Muscle of arm (tissue), 12 donors: Measurements from ENCODE around the gene AURKAIP1. TPM values are rescaled to one million over a fixed set of nuclear protein-coding genes. Genes with fewer than 3 reads are reported as not detected.

Experiments
- DNase-seq: peaks from one replicate; pipeline ENCODE4 v3.0.0-alpha.2; 2013
- polyA plus RNA-seq, 12 donors: library from polyadenylated mRNA; unstranded; fragments of 120-200 nt; gene quantifications; one replicate each; pipeline ENCODE4 v1.2.1, GENCODE V29; 2013; ENCODE audit not compliant: insufficient read length in 12 of 12

The AURKAIP1 gene
- polyA plus RNA-seq, 12 donors = 42.4 to 71.8 (median 52.7) TPM; not detected in 1

DNA sequence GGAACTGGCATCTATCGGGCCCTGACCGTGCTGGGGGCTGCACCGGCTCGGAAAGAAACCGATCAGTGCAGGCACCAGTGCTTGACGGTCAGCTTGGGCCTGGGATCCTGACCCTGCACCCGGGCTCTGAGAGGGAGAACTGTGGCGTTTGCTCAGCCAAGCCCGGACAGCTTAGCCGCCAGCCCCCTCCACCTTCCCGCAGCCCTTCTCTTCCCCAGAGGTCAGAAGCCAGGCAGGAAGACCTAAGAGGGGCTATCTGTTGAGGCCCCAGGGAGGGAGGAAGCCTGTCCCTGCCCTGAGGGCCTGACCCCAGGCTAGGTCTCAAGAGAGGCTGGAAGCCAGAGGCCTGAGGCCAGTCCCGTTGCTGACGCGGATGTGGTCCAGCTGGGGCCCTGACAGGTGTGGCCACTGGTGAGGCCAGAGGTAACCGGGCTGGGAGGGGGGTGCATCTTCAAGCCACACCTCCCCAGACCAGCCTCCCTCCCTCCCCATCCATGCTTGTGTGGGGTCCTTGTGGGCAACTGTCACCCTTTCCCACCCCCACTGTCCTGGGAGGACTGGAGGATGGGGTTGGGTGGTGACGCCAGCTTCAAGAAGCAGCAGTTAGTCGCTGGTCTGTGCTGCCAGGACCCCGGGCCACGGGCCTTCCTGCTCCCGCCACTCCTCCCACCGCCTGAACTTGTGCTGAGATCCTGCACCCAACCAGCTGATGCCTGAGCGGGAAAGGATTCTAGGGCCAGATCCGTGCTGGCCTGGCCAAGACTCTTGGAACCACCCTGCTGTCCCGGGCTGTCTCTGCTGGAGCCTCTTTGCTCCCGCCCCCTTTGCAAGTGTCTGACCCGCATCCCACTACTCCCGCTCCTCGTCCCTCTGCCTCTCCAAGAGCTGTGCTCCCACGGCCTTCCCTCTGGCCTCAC, 23.2 kb downstream of the AURKAIP1 start:
- peak; percentile 69 for DNase-seq

GRCh38 chr1:1349256-1350012, 25.6 kb downstream of the AURKAIP1 start, which contains the start of gene DVL1:
Gene DVL1, minus strand, starts transcription at chr1:1349418. Its CDS starts 353 bp downstream, at chr1:1349065.
- peak; percentile 61 for DNase-seq

DNA sequence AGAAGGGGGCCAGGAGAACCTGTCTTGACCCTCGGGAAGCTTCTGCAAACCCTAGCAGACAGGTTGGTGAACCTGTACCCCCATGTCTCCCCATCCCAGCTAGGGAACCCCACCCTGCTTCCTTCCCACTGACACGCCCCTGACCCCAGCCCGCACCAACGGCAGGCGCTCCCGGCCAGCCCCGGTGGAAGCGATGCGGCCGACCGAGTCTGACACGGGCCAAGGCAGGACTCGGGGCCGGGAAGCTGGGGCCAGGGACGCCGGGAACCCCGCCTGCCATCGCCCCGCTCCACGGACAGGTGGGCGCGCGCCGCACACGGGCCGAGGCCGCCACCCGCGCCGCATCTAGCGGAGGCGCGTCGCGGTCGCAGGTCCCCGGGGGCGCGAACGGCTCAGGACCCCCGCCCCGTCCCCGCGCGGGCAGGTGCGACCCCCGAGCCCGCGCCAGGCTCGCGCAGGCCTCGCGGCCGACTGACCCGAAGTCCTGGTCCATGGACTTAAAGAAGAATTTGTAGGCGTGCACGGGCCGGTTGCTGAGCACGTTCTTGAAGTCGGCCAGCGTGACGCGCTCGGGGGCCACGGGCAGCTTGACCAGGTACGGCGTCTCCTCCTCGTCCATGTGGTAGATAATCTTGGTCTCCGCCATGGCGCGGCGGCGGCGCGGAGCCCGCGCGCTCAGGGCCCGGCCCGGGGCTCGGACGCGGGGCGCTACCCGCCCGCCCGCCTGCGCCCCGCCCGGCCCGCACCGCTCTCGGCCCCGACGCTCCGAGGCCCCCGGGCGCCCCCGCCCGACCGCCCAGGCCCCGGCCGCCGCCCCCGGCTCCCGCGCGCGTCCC, 26.4 kb downstream of the AURKAIP1 start:
- no peak for DNase-seq

GRCh38 chr1:1347663-1348419, 27.2 kb downstream of the AURKAIP1 start:
- no peak for DNase-seq

- no peak for DNase-seq
Observed at GRCh38 chr1:1347026-1347595, 27.9 kb downstream of the AURKAIP1 start.

DNA sequence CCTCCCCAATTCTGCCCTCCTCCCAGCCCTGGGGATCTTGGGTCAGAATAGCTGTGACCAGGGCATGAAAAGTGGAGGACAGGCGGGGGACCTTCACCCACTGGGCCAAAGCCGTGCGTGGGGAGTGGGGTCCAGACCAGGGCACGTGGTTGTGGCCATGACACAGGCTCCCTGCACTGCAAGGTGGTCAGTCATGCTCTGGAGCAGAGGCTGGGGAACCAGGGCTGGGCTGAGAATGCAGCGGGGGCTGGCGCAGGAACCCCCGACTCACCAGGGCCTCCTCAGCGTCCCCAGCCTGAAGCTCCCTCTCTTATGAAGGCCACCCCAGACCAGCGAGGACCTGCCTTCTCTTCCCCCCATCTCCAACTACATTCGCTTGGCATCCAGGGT, 28.5 kb downstream of the AURKAIP1 start:
- DNase-seq = no peak

GRCh38 chr1:1345860-1346500, 29.0 kb downstream of the AURKAIP1 start:
- DNase-seq = no peak

DNA sequence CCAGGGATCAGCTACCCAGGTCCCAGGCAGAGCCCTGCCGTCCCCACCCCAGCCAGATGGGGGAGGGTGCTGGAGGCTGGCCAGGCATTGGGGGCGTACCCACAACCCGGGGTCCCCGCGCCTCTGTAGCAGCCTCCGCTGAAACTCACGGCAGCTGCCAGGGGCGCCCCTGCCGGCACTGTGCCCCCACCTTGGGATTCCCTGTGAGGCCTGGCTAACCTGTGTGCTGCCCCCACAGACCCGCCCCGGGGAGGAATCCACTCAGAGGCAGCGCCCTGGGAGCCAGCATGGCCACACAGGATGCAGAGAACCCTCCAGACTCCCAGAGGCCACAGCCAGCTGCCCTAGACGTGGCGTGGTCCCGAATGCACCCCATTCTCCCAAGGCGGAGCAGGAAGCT, 29.6 kb downstream of the AURKAIP1 start:
- DNase-seq = no peak

DNA sequence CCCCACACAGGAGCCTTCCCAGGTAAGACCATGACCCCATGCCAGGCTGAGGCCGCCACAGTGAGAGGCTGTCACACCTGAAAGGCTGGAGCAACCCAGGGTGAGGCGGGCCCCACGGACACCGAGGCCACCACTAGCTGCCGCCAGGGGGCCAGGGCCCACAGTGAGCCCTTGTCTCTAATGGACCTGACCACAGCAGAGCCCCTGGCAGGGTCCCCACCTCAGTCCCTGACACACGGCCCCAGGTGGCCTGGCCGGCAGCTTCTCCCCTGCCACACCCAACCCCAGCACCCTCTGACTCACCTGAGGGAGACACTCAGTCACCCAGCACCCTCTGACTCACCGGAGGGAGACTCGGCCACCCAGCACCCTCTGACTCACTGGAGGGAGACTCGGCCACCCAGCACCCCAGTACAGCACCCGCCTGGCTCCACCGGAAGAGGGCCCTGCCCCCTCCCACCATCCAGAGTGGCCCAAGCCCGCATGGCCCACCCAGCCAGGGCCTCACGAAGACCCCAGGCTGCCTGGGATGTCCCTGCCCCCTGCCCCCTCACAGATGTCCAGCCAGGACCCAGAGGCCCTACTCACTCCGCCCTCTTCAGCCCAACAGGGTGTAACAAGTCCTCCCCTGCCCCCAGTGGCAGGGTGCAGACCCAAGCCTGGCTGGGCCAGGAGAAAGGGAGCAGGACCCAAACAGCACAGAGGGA, 30.2 kb downstream of the AURKAIP1 start:
- DNase-seq = no peak

DNA sequence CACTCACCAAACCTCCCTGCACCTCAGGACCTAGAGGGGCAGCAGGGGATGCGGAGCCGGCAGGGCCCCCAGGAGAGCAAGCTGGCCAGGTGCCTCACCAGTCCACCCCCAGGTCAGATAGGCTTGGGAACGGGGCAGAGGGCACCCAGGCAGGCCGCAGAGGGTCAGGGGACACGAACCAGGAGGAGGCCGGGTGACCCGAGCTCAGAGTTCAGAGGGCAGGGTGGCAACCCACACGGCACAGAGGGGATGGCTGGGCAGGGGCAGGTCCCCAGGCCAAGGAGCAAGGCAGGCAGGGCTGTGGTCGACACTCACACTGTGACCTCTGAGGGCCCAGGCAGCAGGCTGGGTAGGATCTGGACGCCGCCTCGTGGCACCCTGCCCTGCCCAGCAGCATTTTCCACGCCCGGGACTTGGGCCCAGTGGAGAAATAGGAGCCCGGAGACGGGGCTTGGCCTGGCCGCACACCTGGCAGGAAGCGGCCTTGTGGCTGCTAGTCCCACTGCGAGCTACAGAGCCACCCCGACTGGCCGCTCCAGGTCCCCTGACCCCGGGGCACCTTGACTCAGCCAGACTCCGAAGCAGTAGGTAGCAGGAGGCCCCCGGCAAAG, 31.1 kb downstream of the AURKAIP1 start:
- no peak for DNase-seq

DNA sequence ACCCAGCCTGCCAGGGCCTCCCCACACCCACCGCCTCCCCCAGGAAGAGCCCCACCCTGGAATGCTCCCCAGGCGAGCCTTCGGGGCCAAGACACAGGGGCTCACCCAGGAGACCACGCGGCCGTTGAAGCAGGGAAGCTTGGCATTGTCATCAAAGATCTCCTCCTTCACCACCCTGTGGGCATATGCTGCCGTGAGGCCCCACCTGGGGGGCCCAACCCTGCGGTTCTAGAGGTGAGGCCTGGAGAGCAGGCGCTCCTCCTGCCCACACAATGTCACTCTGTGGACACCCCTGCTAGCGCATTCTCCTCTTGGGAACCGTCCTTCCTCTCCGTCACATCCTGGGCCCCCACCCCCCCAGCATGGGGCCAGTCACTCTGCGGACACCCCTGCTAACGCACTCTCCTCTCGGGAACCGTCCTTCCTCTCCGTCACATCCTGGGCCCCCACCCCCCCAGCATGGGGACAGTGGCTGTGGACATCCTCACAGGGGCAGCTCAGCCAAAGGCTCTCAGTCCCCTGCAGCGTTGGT, 32.4 kb downstream of the AURKAIP1 start:
- no peak for DNase-seq

GRCh38 chr1:1342061-1342562, 32.9 kb downstream of the AURKAIP1 start:
- no peak for DNase-seq

- DNase-seq = no peak
Observed at GRCh38 chr1:1341549-1342021, 33.4 kb downstream of the AURKAIP1 start.

GRCh38 chr1:1340791-1341548, 34.0 kb downstream of the AURKAIP1 start:
- no peak for DNase-seq

- no peak for DNase-seq
Observed at GRCh38 chr1:1340185-1340584, 34.8 kb downstream of the AURKAIP1 start.

GRCh38 chr1:1338278-1338677, 36.7 kb downstream of the AURKAIP1 start:
- no peak for DNase-seq

GRCh38 chr1:1337793-1338147, 37.2 kb downstream of the AURKAIP1 start:
- DNase-seq = no peak
